22Rv1 (cell line): Measurements from ENCODE around the gene TM7SF3.

Source experiments
- H3K27ac ChIP-seq: fragments of 450-650 bp; 2 replicates; pipeline ENCODE4 v1.5.1; 2017
- CTCF ChIP-seq: fragments of 450-650 bp; IDR thresholded peaks from 2 replicates; pipeline ENCODE4 v1.5.1; 2017; ENCODE audit warnings: mild to moderate bottlenecking
- ZFX ChIP-seq: fragments of 450-650 bp; IDR thresholded peaks from 2 replicates; pipeline ENCODE4 v1.6.1; 2017; ENCODE audit warnings: antibody characterized with exemption, borderline replicate concordance

Gene TM7SF3

GRCh38 chr12:26939192-26939832, 74.9 kb downstream of the TM7SF3 start:
- H3K27ac ChIP-seq: peak overlapping the region; percentile 83
- TF ChIP-seq ZFX: no peak
- TF ChIP-seq CTCF: 0 out of 2 replicates have a peak, but pooled peaks have one; percentile 1

- TF ChIP-seq ZFX (no peak), CTCF (0 out of 2 replicates have a peak, but pooled peaks have one; percentile 2)
- H3K27ac ChIP-seq: peak overlapping the region; percentile 83
Observed at GRCh38 chr12:26938701-26939062, 75.5 kb downstream of the TM7SF3 start.

GRCh38 chr12:26937863-26938700, 76.1 kb downstream of the TM7SF3 start, which contains the start of the genes FGFR1OP2 and INTS13:
FGFR1OP2 (plus strand) TSS chr12:26938470; CDS start chr12:26954159, 15,689 bp downstream.
INTS13 (minus strand) TSS chr12:26937981; CDS start chr12:26936803, 1,178 bp downstream.
- TF ChIP-seq CTCF: 0 out of 2 replicates have a peak, but pooled peaks have one; percentile 0
- no peak for TF ChIP-seq ZFX
- peak within 1 kb of the TSS; percentile 83 for H3K27ac ChIP-seq

- TF ChIP-seq ZFX (no peak), CTCF (no peak)
- H3K27ac ChIP-seq: peak overlapping the region; percentile 83
Observed at GRCh38 chr12:26937443-26937862, 76.7 kb downstream of the TM7SF3 start.

- H3K27ac ChIP-seq: peak overlapping the region; percentile 83
- no peak for TF ChIP-seq CTCF
- TF ChIP-seq ZFX: no peak
Observed at GRCh38 chr12:26936559-26937442, 77.4 kb downstream of the TM7SF3 start.

GRCh38 chr12:26935636-26936378, 78.4 kb downstream of the TM7SF3 start:
- no peak overlapping the region for H3K27ac ChIP-seq
- no peak for TF ChIP-seq CTCF
